HepG2 (cell line): ENCODE results near the gene SATB1. TPM values are rescaled to one million over a fixed set of nuclear protein-coding genes. Genes with fewer than 3 reads are reported as not detected.

Experiments used
- ATAC-seq: fragments of 200-7000 bp; cut with Tn5 transposase; 3 replicates; pipeline ENCODE4 v1.9.1; 2020; ENCODE audit warnings: mild to moderate bottlenecking, moderate library complexity
- BruUV-seq: library from RNA; stranded (reverse); fragments of 400-500 nt; replicated peaks from 2 replicates; lab custom pipeline; 2021; lab: Mats Ljungman, UMichigan
- CTCF ChIA-PET: fragments of 300-600 bp; formaldehyde crosslinking; extraction: SDS; loops from one replicate; lab custom pipeline; 2021; ENCODE audit warnings: low total read pairs, inconsistent platforms, low intra/inter-chr PET ratio; lab: Yijun Ruan, JAX
- POLR2A ChIA-PET: fragments of 350-600 bp; sonication (Branson Sonifier 250); formaldehyde crosslinking; loops from one replicate; lab custom pipeline; 2020; ENCODE audit warnings: antibody characterized with exemption, inconsistent platforms; lab: Yijun Ruan, JAX
- DNase-seq: peaks from one replicate; pipeline ENCODE4 v3.0.0-alpha.2; 2015; ENCODE audit warnings: low spot score
- FAIRE-seq: peaks from 3 replicates; lab custom pipeline; 2011; peaks lifted over from hg19 to GRCh38; lab: Jason Lieb, UNC
- H2AFZ ChIP-seq: one replicate; pipeline ENCODE4 v1.6.1; 2011; ENCODE audit warnings: low read length, inconsistent platforms
- H3K27ac ChIP-seq: fragments of 300-600 bp; 3 replicates; pipeline ENCODE4 v1.8.0; 2011; ENCODE audit warnings: mixed run types, mild to moderate bottlenecking, mixed read lengths, low read length, inconsistent platforms; ENCODE audit not compliant: insufficient read depth; ENCODE audit errors: extremely low read length
- H3K27me3 ChIP-seq, 2 experiments: fragments of 200-600 bp in 1 of 2; 2 replicates in 1 of 2; 3 replicates in 1 of 2; pipeline versions ENCODE4 v1.6.0 to v1.8.0; 2011; ENCODE audit warnings: low read length in 2 of 2, mild to moderate bottlenecking in 2 of 2, moderate library complexity in 2 of 2, inconsistent platforms in 1 of 2; ENCODE audit not compliant: insufficient read depth in 2 of 2, control insufficient read depth in 1 of 2
- H3K36me3 ChIP-seq, 2 experiments: fragments of 200-600 bp in 1 of 2; replicated peaks in 1 of 2; 2 replicates in 1 of 2; 3 replicates in 1 of 2; pipeline versions ENCODE4 v1.5.1 to v1.8.0; 2011; ENCODE audit warnings: low read length in 2 of 2, inconsistent platforms in 1 of 2; ENCODE audit not compliant: insufficient read depth in 2 of 2, control insufficient read depth in 1 of 2
- H3K4me1 ChIP-seq: 2 replicates; pipeline ENCODE4 v1.5.1; 2012; ENCODE audit warnings: low read length, inconsistent platforms; ENCODE audit not compliant: insufficient read depth
- H3K4me2 ChIP-seq: 2 replicates; pipeline ENCODE4 v1.6.0; 2011; ENCODE audit warnings: low read depth, low read length, inconsistent platforms
- H3K4me3 ChIP-seq, 3 experiments: fragments of 200-600 bp in 1 of 3; sonication (generic), shearing (Covaris generic) in 1 of 3; replicated peaks in 1 of 3; 2 replicates each; pipeline ENCODE4 v1.5.1; 2011 to 2016; ENCODE audit warnings: low read length in 3 of 3, inconsistent platforms in 2 of 3, low read depth in 2 of 3, mild to moderate bottlenecking in 2 of 3, control low read depth in 1 of 3, mixed read lengths in 1 of 3; ENCODE audit not compliant: insufficient read depth in 1 of 3
- H3K79me2 ChIP-seq: one replicate; pipeline ENCODE4 v1.6.1; 2011; ENCODE audit warnings: low read length, inconsistent platforms; ENCODE audit not compliant: insufficient read depth
- H3K9ac ChIP-seq: 2 replicates; pipeline ENCODE4 v1.6.0; 2011; ENCODE audit warnings: mild to moderate bottlenecking, low read depth, low read length, inconsistent platforms; ENCODE audit not compliant: insufficient read depth
- H3K9me3 ChIP-seq: 2 replicates; pipeline ENCODE4 v1.5.1; 2012; ENCODE audit warnings: mild to moderate bottlenecking, low read length
- H4K20me1 ChIP-seq: 2 replicates; pipeline ENCODE4 v1.6.0; 2011; ENCODE audit warnings: inconsistent platforms, mild to moderate bottlenecking, low read length, moderate library complexity; ENCODE audit not compliant: insufficient read depth
- ATF7 ChIP-seq, 2 experiments: fragments of 450-650 bp in 1 of 2; sonication (generic) in 1 of 2; formaldehyde crosslinking in 1 of 2; IDR thresholded peaks; 2 replicates each; pipeline versions ENCODE4 v1.4.0 to v1.6.1; 2016 to 2020; ENCODE audit warnings: antibody characterized with exemption in 1 of 2, mild to moderate bottlenecking in 1 of 2, missing genetic modification reagents in 1 of 2
- ATM ChIP-seq: fragments of 450-650 bp; IDR thresholded peaks from 2 replicates; pipeline ENCODE4 v1.7.1; 2017; ENCODE audit warnings: mild to moderate bottlenecking, borderline replicate concordance
- DMAP1 ChIP-seq: IDR thresholded peaks from 2 replicates; pipeline ENCODE4 v1.6.1; 2016
- KDM1A ChIP-seq: IDR thresholded peaks from 2 replicates; pipeline ENCODE4 v1.6.1; 2016; ENCODE audit warnings: missing compliant biosample characterization
- KDM4B ChIP-seq: sonication (generic); formaldehyde crosslinking; IDR thresholded peaks from 2 replicates; pipeline ENCODE4 v1.4.0; 2020; ENCODE audit warnings: missing genetic modification reagents
- NPAS2 ChIP-seq: sonication (generic); formaldehyde crosslinking; IDR thresholded peaks from 2 replicates; pipeline ENCODE4 v1.8.0; 2022; ENCODE audit warnings: mild to moderate bottlenecking, missing genetic modification reagents, borderline replicate concordance
- NR2F2 ChIP-seq: IDR thresholded peaks from 2 replicates; pipeline ENCODE4 v1.6.1; 2012; ENCODE audit warnings: low read depth, inconsistent platforms, borderline replicate concordance
- PHF5A ChIP-seq: IDR thresholded peaks from one replicate; pipeline ENCODE4 v1.6.1; 2018; ENCODE audit warnings: low read depth, missing genetic modification reagents; ENCODE audit not compliant: unreplicated experiment
- ZNF788 ChIP-seq: sonication (generic); formaldehyde crosslinking; IDR thresholded peaks from 2 replicates; pipeline ENCODE4 v1.5.0; 2020; ENCODE audit warnings: mild to moderate bottlenecking, missing genetic modification reagents, borderline replicate concordance
- ZNF891 ChIP-seq: sonication (generic); formaldehyde crosslinking; IDR thresholded peaks from 2 replicates; pipeline ENCODE4 v1.5.0; 2020; ENCODE audit warnings: mild to moderate bottlenecking, missing genetic modification reagents
- WGBS: methylation state at CpG from one replicate; pipeline ENCODE4 v1.1.6; 2017; ENCODE audit warnings: low lambda C conversion rate; 5-methylcytosine and 5-hydroxymethylcytosine counted together
- in situ Hi-C: cut with HindIII; loops from 2 replicates; pipeline ENCODE4 v1.10.0; 2017; ENCODE audit warnings: low pct_unique_long_range_greater_than_20kb; ENCODE audit not compliant: extremely low pct_ligation_motif_present
- intact Hi-C: fragments of 100-400 bp; cut with micrococcal nuclease; formaldehyde crosslinking; loops from one replicate; pipeline ENCODE4 v1.10.0; 2022; ENCODE audit not compliant: unreplicated experiment
- polyA plus RNA-seq, 8 experiments: library from polyadenylated mRNA; depleted of rRNA in 3 of 8; stranded (reverse) in 7 of 8; unstranded in 1 of 8; fragments of >200 nt; fragmentation: Illumina TruSeq in 4 of 8; extraction: Trizol in 4 of 8; gene quantifications; 2 replicates each; pipeline versions ENCODE4 v1.2.1 to v1.2.3, GENCODE V29; 2011 to 2016; ENCODE audit warnings: low read depth in 4 of 8, missing spikeins in 1 of 8, mixed read lengths in 1 of 8; ENCODE audit not compliant: insufficient read depth in 1 of 8
- total RNA-seq, 5 experiments: library from RNA; depleted of rRNA; stranded (reverse); fragments of >200 nt; fragmentation: Illumina TruSeq; extraction: Trizol; gene quantifications; 2 replicates each; pipeline ENCODE4 v1.2.3, GENCODE V29; 2016; ENCODE audit warnings: low read depth in 1 of 5
- TF ChIP-seq, protein P1 (sequence below): sonication (generic); formaldehyde crosslinking; IDR thresholded peaks from 2 replicates; pipeline ENCODE4 v1.4.0; 2020; ENCODE audit warnings: mild to moderate bottlenecking, missing genetic modification reagents

Gene SATB1
- total and polyA plus RNA-seq, 2 of the 13 experiments (the other 11 are each of a cell fraction or from before 2014, with no cell fraction given) = 0.03 TPM; not detected in 1

DNA sequence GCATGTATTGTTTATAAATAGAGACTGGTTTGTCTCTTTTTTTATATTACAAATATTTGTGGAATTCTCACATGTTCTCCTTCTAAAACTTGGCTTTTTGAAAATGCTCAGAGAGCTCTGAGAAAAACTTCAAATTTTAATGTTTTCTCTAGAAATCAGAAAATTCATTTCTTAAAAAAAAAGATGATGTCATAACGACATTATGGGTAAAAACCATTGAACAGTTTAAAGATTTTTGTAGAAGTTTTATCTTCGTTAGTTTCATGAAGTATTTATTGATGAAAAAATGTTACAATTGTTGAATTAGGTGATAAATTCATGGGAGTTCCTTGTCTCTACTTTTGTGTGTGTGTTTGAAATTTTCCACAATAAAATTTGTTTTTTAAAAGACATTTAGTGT is 81.3 kb downstream of the SATB1 start:
- intact Hi-C loops (no loop called here), in situ Hi-C loops (no loop called here)
- Histone ChIP-seq H3K9me3 (no peaks in the 10 kb centered on the region), H2AFZ (no peak overlapping the region), H3K4me2 (no peak overlapping the region), H3K36me3 (no peaks in the 10 kb centered on the region), H3K9ac (no peak overlapping the region), H3K4me3 (no peak overlapping the region), H3K27me3 (no peaks in the 10 kb centered on the region), H3K27ac (no peak overlapping the region), H3K4me1 (no peaks in the 10 kb centered on the region), H4K20me1 (no peaks in the 10 kb centered on the region), H3K79me2 (no peaks in the 10 kb centered on the region)
- TF ChIP-seq, protein P1, sequence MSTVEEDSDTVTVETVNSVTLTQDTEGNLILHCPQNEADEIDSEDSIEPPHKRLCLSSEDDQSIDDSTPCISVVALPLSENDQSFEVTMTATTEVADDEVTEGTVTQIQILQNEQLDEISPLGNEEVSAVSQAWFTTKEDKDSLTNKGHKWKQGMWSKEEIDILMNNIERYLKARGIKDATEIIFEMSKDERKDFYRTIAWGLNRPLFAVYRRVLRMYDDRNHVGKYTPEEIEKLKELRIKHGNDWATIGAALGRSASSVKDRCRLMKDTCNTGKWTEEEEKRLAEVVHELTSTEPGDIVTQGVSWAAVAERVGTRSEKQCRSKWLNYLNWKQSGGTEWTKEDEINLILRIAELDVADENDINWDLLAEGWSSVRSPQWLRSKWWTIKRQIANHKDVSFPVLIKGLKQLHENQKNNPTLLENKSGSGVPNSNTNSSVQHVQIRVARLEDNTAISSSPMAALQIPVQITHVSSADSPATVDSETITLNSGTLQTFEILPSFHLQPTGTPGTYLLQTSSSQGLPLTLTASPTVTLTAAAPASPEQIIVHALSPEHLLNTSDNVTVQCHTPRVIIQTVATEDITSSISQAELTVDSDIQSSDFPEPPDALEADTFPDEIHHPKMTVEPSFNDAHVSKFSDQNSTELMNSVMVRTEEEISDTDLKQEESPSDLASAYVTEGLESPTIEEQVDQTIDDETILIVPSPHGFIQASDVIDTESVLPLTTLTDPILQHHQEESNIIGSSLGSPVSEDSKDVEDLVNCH = no peak
- TF ChIP-seq ATF7 (IDR thresholded peaks at IDR 0.05) = peak; percentile 80
- TF ChIP-seq ATF7 (CRISPR knock-in tag; IDR thresholded peaks at IDR 0.05) = no peak
- CTCF ChIA-PET = no interaction called here
- BruUV-seq = no TSS peak
- POLR2A ChIA-PET = no interaction called here
- ATAC-seq = no peak
- 1% methylated on average over 2 of the region's 2 CpGs for WGBS
- no peak for FAIRE-seq
- no peak for DNase-seq

DNA sequence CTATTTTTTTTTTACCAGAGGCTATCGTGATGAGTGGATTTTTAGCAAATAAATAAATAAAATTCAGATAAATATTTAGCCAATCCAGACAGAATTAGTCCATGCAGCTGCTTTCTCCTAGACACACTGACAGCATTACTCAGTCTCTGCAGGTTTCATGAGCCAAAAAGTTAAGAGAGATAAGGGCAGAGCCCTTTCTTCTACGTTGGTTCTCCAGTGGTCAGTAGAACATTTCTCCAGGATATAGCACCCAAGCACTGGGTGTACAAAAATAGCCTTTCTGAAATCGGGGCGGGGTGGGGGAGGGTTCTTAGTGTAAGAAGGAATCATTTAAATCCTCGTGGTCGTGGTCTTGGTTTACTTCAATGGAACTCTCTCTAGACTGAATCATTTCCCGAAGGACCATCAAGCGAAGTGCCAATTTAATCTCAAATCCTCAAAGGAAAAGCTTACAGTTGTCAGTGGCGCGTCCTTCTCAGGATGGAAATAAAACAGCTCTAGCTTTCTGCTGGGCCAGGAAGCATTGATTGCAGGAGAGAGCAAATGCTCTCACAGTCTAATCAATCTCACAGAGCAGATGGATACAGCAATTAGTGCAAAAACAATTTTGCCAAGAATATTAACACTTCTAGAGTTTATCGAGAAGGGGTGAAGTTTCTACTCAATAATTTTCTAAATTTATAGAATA is 86.2 kb downstream of the SATB1 start:
- no TSS peak for BruUV-seq
- no peak overlapping the region for H3K27ac ChIP-seq
- H3K36me3 ChIP-seq = no peaks in the 10 kb centered on the region
- H2AFZ ChIP-seq = no peak overlapping the region
- no peak for ATAC-seq
- ChIA-PET POLR2A (no interaction called here), CTCF (no interaction called here)
- WGBS = 4% methylated on average over 11 of the region's 11 CpGs
- H3K4me3 ChIP-seq = no peak overlapping the region
- H3K79me2 ChIP-seq = no peaks in the 10 kb centered on the region
- no peak for DNase-seq
- intact Hi-C loops = no loop called here
- H3K9me3 ChIP-seq = no peaks in the 10 kb centered on the region
- in situ Hi-C loops = no loop called here
- no peak for FAIRE-seq
- no peak overlapping the region for H3K4me2 ChIP-seq
- H3K4me1 ChIP-seq = no peaks in the 10 kb centered on the region
- H3K9ac ChIP-seq = no peak overlapping the region
- no peaks in the 10 kb centered on the region for H4K20me1 ChIP-seq
- no peaks in the 10 kb centered on the region for H3K27me3 ChIP-seq
- TF ChIP-seq NR2F2 (no peak), KDM4B (no peak), ZNF788 (CRISPR knock-in tag) (no peak), ZNF891 (CRISPR knock-in tag) (no peak), DMAP1 (no peak), ATM (no peak), KDM1A (no peak), NPAS2 (CRISPR knock-in tag) (no peak), PHF5A (CRISPR knock-in tag) (no peak)
